Mesothelial cell of epicardium (in vitro differentiated cells): ENCODE data around the gene MYO1G. TPM values are rescaled to one million over a fixed set of nuclear protein-coding genes. Genes with fewer than 3 reads are reported as not detected.
A peak's percentile ranks its signal among the peaks of the same experiment; 100 is the strongest.
"Not testable (repeated sequence)": the region's sequence is repeated elsewhere in the genome, so short reads cannot be mapped to it uniquely, and the experiment has no call there.

Source experiments
- DNase-seq, 2 experiments: peaks; one replicate each; pipeline ENCODE4 v3.0.0; 2021; ENCODE audit warnings: low spot score in 2 of 2; ENCODE audit not compliant: unreplicated experiment in 2 of 2
- H3K27ac Mint-ChIP-seq: 2 replicates; pipeline ENCODE4 v1.8.0; 2021; ENCODE audit warnings: mixed read lengths
- H3K27me3 Mint-ChIP-seq: 2 replicates; pipeline ENCODE4 v1.8.0; 2021; ENCODE audit warnings: low read depth, mixed read lengths
- H3K36me3 Mint-ChIP-seq: 2 replicates; pipeline ENCODE4 v1.8.0; 2021; ENCODE audit warnings: mixed read lengths
- H3K4me1 Mint-ChIP-seq: 2 replicates; pipeline ENCODE4 v1.8.0; 2021; ENCODE audit warnings: mixed read lengths
- H3K4me3 Mint-ChIP-seq: 2 replicates; pipeline ENCODE4 v1.8.0; 2021; ENCODE audit warnings: mild to moderate bottlenecking, moderate library complexity, mixed read lengths
- H3K9me3 Mint-ChIP-seq: 2 replicates; pipeline ENCODE4 v1.8.0; 2021; ENCODE audit warnings: mixed read lengths
- total RNA-seq: library from RNA; stranded (reverse); gene quantifications from 3 replicates; pipeline ENCODE4 v1.2.1, GENCODE V29; 2021
- TF ChIP-seq, protein P1 (sequence below): fragments of 200-600 bp; sonication (generic); IDR thresholded peaks from one replicate; pipeline ENCODE4 v1.5.0; 2021; ENCODE audit warnings: antibody characterized with exemption; ENCODE audit not compliant: unreplicated experiment

Gene MYO1G
- total RNA-seq, 1 donor from 2014 or later, result 0.65 TPM

DNA sequence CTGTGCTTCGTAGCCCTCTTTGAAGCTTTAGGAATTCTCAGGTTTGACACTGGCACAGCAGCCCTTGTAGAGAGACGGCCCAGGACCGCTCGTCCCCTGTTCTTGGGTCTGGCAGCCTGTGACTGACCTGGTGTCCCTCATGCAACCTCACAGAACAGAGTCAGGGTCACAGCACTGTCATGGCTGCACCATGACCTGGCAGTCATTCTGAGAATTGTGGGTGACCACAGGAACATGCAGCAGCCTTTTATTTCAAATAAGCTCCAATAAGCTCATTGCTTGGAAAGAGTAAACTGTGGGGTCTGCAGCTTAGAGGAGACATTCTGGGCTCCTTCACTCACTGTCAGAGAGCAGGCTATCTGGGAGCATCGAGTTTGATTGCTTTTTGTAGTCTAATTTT, 42.5 kb downstream of the MYO1G start:
- DNase-seq, result no peak
- TF ChIP-seq, protein P1, sequence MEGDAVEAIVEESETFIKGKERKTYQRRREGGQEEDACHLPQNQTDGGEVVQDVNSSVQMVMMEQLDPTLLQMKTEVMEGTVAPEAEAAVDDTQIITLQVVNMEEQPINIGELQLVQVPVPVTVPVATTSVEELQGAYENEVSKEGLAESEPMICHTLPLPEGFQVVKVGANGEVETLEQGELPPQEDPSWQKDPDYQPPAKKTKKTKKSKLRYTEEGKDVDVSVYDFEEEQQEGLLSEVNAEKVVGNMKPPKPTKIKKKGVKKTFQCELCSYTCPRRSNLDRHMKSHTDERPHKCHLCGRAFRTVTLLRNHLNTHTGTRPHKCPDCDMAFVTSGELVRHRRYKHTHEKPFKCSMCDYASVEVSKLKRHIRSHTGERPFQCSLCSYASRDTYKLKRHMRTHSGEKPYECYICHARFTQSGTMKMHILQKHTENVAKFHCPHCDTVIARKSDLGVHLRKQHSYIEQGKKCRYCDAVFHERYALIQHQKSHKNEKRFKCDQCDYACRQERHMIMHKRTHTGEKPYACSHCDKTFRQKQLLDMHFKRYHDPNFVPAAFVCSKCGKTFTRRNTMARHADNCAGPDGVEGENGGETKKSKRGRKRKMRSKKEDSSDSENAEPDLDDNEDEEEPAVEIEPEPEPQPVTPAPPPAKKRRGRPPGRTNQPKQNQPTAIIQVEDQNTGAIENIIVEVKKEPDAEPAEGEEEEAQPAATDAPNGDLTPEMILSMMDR, result no peak
- no peaks in the 10 kb centered on the region for H3K36me3 Mint-ChIP-seq
- H3K4me3 Mint-ChIP-seq, result no peak overlapping the region
- H3K27me3 Mint-ChIP-seq, result peaks cover 53% of the 10 kb centered on the region
- no peaks in the 10 kb centered on the region for H3K4me1 Mint-ChIP-seq
- no peak overlapping the region for H3K27ac Mint-ChIP-seq
- no peaks in the 10 kb centered on the region for H3K9me3 Mint-ChIP-seq

DNA sequence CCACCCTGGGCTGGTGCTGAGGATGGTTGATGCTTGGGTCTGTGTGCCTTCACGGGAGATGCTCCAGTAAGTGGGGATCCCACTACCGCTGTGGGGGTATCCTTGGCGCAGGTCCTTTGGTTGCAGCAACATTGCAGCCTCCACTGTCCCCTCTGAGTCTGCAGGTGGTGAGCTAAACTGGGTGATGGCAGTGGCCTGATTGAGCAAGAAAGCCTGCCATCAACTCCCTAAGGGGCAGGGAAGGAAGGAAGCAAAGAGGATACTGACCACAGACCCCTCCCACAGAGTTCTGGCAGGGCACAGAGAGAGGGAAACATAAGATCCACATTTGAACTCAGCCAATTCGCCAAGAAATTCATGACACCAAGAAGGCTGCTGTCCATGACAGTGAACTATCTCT, 43.2 kb downstream of the MYO1G start:
- Mint-ChIP-seq H3K4me3 (no peak overlapping the region), H3K9me3 (no peaks in the 10 kb centered on the region), H3K27me3 (peaks cover 46% of the 10 kb centered on the region)

DNA sequence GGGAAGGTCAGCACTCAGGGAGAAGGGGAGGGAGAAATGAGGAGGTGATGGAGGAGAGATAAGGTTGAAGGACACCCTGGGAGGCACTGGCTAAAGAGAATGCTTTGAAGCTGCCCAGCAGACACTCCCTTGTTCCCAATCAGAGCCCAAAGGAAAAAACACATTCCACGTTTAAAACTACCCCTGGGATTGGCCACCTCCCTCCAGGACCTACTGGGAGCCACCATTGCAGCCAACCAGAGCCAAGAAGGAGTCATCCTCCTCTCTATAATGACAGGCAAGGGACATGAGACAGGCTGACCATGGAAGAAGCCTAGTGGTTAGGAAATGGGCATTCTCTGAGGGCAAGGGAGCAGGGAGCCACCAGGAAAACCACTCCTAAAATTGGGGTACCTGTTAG, 43.8 kb downstream of the MYO1G start:
- H3K27me3 Mint-ChIP-seq, result peaks cover 40% of the 10 kb centered on the region
- H3K36me3 Mint-ChIP-seq, result no peaks in the 10 kb centered on the region
- no peak overlapping the region for H3K4me3 Mint-ChIP-seq
- TF ChIP-seq, protein P1, result no peak
- DNase-seq, result no peak
- no peak overlapping the region for H3K27ac Mint-ChIP-seq
- H3K9me3 Mint-ChIP-seq, result no peaks in the 10 kb centered on the region
- no peaks in the 10 kb centered on the region for H3K4me1 Mint-ChIP-seq

More for the DNA sequence above, 43.2 kb downstream of the MYO1G start:
- TF ChIP-seq, protein P1, result no peak
- no peaks in the 10 kb centered on the region for H3K4me1 Mint-ChIP-seq
- no peak overlapping the region for H3K27ac Mint-ChIP-seq
- H3K36me3 Mint-ChIP-seq, result no peaks in the 10 kb centered on the region
- DNase-seq, result no peak

DNA sequence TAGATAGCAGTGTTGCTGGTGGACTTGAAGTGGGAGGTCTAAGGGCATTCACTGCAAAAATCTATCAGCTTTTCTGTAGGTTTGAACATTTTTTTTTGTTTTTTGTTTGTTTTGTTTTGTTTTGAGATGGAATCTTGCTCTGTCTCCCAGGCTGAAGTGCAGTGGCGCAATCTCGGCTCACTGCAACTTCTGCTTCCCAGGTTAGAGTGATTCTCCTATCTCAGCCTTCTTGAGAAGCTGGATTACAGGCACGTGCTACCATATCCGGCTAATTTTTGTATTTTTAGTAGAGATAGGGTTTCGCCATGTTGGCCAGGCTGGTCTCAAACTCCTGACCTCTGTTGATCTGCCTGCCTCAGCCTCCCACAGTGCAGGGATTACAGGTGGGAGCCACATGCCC, 44.3 kb downstream of the MYO1G start:
- not testable (repeated sequence) for H3K27ac Mint-ChIP-seq, H3K4me1 Mint-ChIP-seq, H3K9me3 Mint-ChIP-seq, H3K36me3 Mint-ChIP-seq, DNase-seq, H3K4me3 Mint-ChIP-seq
- H3K27me3 Mint-ChIP-seq, result peaks cover 39% of the 10 kb centered on the region

DNA sequence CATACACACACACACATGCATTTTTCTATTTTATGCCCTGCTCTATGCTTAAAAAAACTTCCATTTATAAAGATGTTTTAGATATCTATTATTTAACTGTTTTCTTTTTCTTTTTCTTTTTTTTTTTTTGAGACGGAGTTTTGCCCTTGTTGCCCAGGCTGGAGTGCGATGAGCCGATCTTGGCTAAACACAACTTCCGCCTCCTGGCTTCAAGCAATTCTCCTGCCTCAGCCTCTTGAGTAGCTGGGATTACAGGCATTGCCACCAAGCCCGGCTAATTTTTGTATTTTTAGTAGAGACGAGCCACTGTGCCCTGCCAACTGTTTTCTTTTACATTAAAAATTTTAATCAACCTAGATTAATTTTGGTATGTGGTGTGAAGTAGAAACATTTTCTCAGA, 47.9 kb downstream of the MYO1G start:
- Mint-ChIP-seq H3K27me3 (peaks cover 32% of the 10 kb centered on the region), H3K9me3 (peaks cover 11% of the 10 kb centered on the region), H3K4me1 (no peaks in the 10 kb centered on the region), H3K27ac (no peak overlapping the region), H3K4me3 (no peak overlapping the region), H3K36me3 (no peaks in the 10 kb centered on the region)
- no peak for DNase-seq
- TF ChIP-seq, protein P1, result no peak

DNA sequence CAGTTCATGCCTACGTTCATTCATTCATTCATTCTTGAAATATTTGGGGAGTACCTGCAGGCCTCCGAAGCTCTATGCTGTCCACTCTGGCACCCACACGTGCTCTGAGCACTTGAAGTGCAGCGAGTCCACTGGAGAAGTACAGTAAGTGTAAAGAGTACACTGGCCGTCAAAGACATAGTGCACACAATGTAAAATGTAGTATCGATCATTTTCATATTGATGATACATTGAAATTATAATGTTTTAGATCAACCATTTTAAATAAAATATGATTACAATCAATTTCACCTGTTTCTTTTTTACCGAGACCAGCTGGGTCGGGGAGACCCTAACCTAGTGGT, 56.5 kb downstream of the MYO1G start:
- no peak overlapping the region for H3K4me3 Mint-ChIP-seq
- TF ChIP-seq, protein P1, result peak; percentile 38
- peaks cover 19% of the 10 kb centered on the region for H3K27me3 Mint-ChIP-seq
- H3K4me1 Mint-ChIP-seq, result no peaks in the 10 kb centered on the region
- H3K9me3 Mint-ChIP-seq, result no peaks in the 10 kb centered on the region
- no peak overlapping the region for H3K27ac Mint-ChIP-seq
- no peaks in the 10 kb centered on the region for H3K36me3 Mint-ChIP-seq
- DNase-seq, result no peak
